Heart left ventricle (tissue), 13 donors: Measurements from ENCODE around the gene CEND1.

Source experiments
- POLR2A ChIP-seq, 2 donors: fragments of 450-650 bp; IDR thresholded peaks; one replicate each; pipeline ENCODE4 v1.6.1; 2017; ENCODE audit warnings: antibody characterized with exemption in 2 of 2, mild to moderate bottlenecking in 2 of 2, moderate library complexity in 2 of 2
- TF ChIP-seq, protein P1 (sequence below), 12 donors: fragments of 200-600 bp; sonication (generic) in 4 of 12; IDR thresholded peaks; one replicate each; pipeline versions ENCODE4 v1.5.0 to v1.8.0; 2018 to 2022; ENCODE audit warnings: antibody characterized with exemption in 12 of 12, mild to moderate bottlenecking in 5 of 12
- donor health status: ischemic (EF 13 %, LVEDD 7.1; RV severe dilation, severe dysfunction).
- donor health status: DM: no; HTN: yes; CAD: no.
- donor health status: DM: no; HTN: no; CAD: no.
- donor health status: ischemic (EF 25% LVEDD 6.9; RV normal size, moderate dysfunction).
- donor health status: ischemic (EF 25% LVEDD 5.7; RV mildly dilated, moderate dysfunction).
- donor health status: ischemic (EF 35%, LVEDD 5.7; RV mildly dilated, moderate dysfunction).
- donor health status: nonischemic (EF 11% LVEDD 7.7; RV severe dilation, severe dysfunction).
- donor health status: DM: yes; HTN: yes; CAD: no.
- donor health status: PGD.
- donor health status: ischemic (EF 29% LVEDD 5.4; RV normal size, mild dysfunction).
- donor health status: nonischemic (EF 23%, LVEDD 6.1; RV moderate dilation, normal function).

DNA sequence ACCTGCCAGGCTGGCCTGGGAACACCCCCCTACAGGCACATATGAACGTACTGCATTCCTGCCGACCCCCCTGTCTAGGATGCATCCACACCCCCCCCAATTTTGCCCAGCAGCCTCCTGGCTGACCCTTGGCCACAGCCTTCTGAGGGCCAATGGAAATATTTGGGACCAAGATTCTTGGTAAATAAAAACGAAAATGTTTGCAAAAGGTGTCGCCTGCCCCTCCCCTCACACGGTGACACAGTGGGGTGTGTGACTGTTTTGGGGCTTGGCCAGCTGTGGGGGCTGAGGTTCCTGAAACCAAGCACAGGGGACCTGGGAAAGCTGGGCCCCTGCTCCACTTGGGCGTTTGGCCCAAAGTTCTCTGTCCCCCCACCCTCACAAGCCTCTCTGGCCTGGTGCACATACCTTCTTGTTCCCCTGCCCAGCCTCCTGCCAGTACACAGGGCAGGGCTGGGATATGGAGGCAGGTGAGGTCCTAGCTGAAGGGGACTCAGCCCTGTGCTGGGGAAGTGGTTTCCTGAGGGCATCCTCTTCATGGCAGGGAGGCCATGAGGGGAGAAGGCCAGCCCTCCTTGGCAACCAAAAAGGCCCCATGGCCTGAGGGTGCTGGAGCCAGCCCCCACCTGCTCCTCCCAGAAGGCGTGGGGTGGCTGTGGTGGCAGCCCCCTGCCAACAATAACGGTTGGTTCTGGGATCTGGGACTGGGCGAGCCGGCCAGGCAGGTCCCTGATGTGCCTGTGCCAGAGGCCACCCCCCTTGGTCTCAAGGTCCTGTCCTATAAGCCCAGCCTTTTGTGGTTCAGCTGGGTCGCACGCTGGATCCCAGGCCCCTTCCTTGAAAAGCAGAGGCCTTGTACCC is 35.7 kb upstream of the CEND1 start:
- TF ChIP-seq, protein P1, sequence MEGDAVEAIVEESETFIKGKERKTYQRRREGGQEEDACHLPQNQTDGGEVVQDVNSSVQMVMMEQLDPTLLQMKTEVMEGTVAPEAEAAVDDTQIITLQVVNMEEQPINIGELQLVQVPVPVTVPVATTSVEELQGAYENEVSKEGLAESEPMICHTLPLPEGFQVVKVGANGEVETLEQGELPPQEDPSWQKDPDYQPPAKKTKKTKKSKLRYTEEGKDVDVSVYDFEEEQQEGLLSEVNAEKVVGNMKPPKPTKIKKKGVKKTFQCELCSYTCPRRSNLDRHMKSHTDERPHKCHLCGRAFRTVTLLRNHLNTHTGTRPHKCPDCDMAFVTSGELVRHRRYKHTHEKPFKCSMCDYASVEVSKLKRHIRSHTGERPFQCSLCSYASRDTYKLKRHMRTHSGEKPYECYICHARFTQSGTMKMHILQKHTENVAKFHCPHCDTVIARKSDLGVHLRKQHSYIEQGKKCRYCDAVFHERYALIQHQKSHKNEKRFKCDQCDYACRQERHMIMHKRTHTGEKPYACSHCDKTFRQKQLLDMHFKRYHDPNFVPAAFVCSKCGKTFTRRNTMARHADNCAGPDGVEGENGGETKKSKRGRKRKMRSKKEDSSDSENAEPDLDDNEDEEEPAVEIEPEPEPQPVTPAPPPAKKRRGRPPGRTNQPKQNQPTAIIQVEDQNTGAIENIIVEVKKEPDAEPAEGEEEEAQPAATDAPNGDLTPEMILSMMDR (IDR thresholded peaks at IDR 0.05), result no peak
- no peak for TF ChIP-seq POLR2A (IDR thresholded peaks at IDR 0.05)
